DND-41 (cell line): ENCODE measurements around the gene FSD2.

Experiments used
- EZH2 ChIP-seq: IDR thresholded peaks from 3 replicates; pipeline ENCODE4 v1.6.1; 2012; ENCODE audit warnings: borderline replicate concordance, low read depth, mild to moderate bottlenecking, moderate library complexity, low read length, inconsistent platforms; ENCODE audit not compliant: severe bottlenecking
- TF ChIP-seq, protein P1 (sequence below): IDR thresholded peaks from 2 replicates; pipeline ENCODE4 v1.5.1; 2012; ENCODE audit warnings: borderline replicate concordance, low read length, moderate library complexity, mild to moderate bottlenecking; ENCODE audit not compliant: poor library complexity, severe bottlenecking; ENCODE audit errors: extremely low read depth

DNA sequence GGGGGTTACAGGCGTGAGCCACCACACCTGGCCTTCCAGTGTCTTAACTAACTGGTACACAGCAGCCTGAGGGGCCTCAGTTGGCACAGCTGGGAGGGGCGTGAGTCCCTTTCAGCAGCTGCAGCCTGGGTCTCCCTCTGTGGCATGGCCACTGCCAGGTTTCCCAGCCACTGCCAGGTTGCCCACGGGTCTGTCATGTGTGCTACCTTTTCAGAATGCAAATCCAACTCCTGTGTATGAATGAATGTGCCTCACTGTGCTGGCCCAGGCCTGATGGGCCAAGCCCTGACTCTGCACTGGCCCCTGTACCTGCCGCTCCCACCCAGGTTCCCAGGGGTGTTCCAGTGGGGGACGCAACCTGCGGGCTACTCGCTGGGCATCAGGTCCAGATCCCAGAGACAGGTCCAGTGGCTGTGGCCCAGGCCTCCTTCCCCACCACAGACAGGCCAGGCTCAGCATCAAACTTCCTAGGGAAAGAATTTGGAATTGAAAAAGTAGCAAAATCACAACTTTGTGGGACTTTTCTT lies 29.6 kb upstream of the FSD2 start:
- no peak for TF ChIP-seq EZH2
- TF ChIP-seq, protein P1, sequence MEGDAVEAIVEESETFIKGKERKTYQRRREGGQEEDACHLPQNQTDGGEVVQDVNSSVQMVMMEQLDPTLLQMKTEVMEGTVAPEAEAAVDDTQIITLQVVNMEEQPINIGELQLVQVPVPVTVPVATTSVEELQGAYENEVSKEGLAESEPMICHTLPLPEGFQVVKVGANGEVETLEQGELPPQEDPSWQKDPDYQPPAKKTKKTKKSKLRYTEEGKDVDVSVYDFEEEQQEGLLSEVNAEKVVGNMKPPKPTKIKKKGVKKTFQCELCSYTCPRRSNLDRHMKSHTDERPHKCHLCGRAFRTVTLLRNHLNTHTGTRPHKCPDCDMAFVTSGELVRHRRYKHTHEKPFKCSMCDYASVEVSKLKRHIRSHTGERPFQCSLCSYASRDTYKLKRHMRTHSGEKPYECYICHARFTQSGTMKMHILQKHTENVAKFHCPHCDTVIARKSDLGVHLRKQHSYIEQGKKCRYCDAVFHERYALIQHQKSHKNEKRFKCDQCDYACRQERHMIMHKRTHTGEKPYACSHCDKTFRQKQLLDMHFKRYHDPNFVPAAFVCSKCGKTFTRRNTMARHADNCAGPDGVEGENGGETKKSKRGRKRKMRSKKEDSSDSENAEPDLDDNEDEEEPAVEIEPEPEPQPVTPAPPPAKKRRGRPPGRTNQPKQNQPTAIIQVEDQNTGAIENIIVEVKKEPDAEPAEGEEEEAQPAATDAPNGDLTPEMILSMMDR, result no peak
